ENCODE measurements around the gene OR9A2.

OR9A2 gene

DNA sequence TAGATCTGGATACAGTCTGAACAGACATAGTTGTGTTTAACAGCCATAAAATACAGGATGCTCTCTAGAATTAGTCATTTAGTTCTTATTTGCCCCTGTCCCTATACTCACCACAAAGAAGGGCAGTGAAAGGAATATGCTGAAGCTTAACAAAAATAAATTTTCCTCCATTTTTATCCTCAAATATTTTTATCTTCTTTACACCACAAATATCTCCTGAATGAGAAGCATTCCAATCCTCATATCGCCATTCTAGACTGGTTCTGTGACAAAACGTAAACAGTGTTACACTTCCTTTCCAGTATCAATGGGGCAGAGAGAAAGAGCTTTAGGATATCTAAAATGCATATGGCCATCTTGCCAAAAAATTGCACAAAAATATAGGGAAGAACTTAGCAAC, 1.6 kb downstream of the OR9A2 start:
- no peak overlapping the region for H3K27ac ChIP-seq
- no peak for TF ChIP-seq ZFX (IDR thresholded peaks at IDR 0.05)
- TF ChIP-seq, protein P1, sequence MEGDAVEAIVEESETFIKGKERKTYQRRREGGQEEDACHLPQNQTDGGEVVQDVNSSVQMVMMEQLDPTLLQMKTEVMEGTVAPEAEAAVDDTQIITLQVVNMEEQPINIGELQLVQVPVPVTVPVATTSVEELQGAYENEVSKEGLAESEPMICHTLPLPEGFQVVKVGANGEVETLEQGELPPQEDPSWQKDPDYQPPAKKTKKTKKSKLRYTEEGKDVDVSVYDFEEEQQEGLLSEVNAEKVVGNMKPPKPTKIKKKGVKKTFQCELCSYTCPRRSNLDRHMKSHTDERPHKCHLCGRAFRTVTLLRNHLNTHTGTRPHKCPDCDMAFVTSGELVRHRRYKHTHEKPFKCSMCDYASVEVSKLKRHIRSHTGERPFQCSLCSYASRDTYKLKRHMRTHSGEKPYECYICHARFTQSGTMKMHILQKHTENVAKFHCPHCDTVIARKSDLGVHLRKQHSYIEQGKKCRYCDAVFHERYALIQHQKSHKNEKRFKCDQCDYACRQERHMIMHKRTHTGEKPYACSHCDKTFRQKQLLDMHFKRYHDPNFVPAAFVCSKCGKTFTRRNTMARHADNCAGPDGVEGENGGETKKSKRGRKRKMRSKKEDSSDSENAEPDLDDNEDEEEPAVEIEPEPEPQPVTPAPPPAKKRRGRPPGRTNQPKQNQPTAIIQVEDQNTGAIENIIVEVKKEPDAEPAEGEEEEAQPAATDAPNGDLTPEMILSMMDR (conservative IDR thresholded peaks at IDR 0.05): no peak

GRCh38 chr7:143023047-143023446, 3.9 kb downstream of the OR9A2 start:
- no peak for TF ChIP-seq ZFX (IDR thresholded peaks at IDR 0.05)
- TF ChIP-seq, protein P1 (conservative IDR thresholded peaks at IDR 0.05): no peak
- no peak overlapping the region for H3K27ac ChIP-seq

DNA sequence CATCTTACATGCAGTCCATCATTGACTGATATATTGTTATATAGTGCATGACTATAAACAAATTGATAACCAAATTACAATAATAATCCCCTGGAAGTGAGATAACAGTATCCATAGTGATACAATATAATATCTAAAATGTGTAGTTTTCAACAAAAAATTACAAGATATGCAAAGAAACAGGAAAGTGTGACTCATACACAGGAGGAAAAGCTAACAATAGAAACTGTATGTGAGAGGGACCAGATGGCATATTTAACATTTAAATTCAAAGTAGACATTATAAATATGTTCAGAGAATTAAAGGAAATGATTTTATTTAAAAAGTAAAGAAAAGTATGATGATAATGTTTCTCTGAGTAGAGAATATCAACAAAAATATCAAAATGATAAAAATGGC, 8.0 kb downstream of the OR9A2 start:
- H3K27ac ChIP-seq: no peak overlapping the region
- no peak for TF ChIP-seq ZFX (IDR thresholded peaks at IDR 0.05)
- TF ChIP-seq, protein P1 (conservative IDR thresholded peaks at IDR 0.05): no peak

- no peak overlapping the region for H3K27ac ChIP-seq
- TF ChIP-seq, protein P1 (conservative IDR thresholded peaks at IDR 0.05): no peak
- no peak for TF ChIP-seq ZFX (IDR thresholded peaks at IDR 0.05)
These were observed 9.9 kb downstream of the OR9A2 start for GRCh38 chr7:143016996-143017395.

DNA sequence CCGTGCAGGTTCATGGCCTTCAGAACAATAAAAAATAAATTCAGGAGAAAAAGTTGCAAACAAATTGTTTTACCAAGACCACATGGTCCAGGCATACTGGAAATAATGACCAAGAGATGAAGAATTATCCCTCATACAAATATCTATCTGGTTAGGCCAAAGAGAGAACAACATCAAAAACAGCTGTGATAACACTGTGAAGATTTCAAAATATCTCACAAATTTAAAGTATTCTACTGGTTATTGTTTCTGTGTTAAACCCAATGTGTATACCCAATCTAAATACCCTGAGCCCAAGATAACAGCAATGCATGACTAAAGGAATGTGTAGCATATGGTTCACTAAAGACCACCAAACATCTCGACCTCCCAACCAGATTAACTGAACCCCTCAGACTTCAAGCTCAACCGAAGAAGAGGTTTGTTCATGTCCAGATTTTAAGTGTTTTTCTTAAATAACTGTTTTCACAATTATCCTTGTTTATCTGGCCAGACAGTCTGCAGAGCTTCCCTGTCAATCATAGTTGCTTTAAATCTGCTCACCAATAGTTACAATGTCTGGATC, 10.9 kb downstream of the OR9A2 start:
- TF ChIP-seq ZFX (IDR thresholded peaks at IDR 0.05): no peak
- TF ChIP-seq, protein P1 (conservative IDR thresholded peaks at IDR 0.05): no peak
- no peak overlapping the region for H3K27ac ChIP-seq

DNA sequence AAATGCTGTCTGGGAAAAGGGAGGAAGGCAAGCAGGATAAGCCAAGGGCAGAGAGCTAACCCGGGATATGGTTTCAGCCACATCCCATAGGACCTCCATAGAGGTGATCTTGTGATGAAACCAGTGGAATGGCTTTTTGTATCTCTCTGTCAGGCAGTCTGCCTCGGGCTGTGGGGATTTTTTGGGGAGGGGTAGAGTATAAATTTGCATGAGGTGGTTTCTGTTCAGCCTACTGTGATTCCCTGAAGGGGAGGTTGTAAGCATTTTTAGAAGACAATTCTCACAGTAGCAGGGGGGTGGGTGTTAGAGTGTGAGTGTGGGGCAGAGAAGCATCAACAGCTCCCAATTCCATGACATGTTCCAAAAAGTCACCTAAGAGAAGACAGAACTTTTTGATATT, 11.8 kb downstream of the OR9A2 start:
- H3K27ac ChIP-seq: no peak overlapping the region
- TF ChIP-seq ZFX (IDR thresholded peaks at IDR 0.05): no peak
- TF ChIP-seq, protein P1 (conservative IDR thresholded peaks at IDR 0.05): no peak

- TF ChIP-seq, protein P1 (conservative IDR thresholded peaks at IDR 0.05): no peak
- no peak for TF ChIP-seq ZFX (IDR thresholded peaks at IDR 0.05)
- no peak overlapping the region for H3K27ac ChIP-seq
These were observed 13.0 kb downstream of the OR9A2 start for GRCh38 chr7:143013893-143014292.
